TTC549 (cell line): Measurements from ENCODE around the gene DNAH9.

Experiments
- FAIRE-seq: peaks from 2 replicates; lab custom pipeline; 2012; peaks lifted over from hg19 to GRCh38; lab: Jason Lieb, UNC

The DNAH9 gene

DNA sequence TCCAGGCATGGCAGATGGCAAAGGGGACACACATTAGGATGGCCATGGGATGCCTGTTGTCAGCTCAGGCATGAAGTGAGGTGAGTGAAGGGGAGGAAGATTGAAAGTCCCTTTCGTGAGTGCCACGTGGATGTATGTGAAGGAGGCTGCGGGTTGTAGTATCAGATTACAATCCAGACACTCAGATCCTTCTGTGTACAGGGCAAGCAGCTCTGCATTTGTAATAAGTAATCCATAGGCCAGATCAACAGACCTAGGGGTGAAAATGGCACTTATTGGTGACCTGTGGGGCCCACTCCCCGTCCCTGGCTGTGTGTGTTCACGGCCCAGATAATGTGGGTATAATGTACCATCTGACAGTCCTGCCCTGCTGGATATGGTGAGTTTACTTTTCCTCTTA lies 159.5 kb downstream of the DNAH9 start:
- no peak for FAIRE-seq

GRCh38 chr17:11768106-11768505 lies 169.8 kb downstream of the DNAH9 start:
- no peak for FAIRE-seq

- no peak for FAIRE-seq
These were observed 170.7 kb downstream of the DNAH9 start for GRCh38 chr17:11768981-11769380.

GRCh38 chr17:11772031-11772430 lies 173.8 kb downstream of the DNAH9 start:
- FAIRE-seq: peak; percentile 45

GRCh38 chr17:11779892-11780291 lies 181.6 kb downstream of the DNAH9 start:
- no peak for FAIRE-seq

DNA sequence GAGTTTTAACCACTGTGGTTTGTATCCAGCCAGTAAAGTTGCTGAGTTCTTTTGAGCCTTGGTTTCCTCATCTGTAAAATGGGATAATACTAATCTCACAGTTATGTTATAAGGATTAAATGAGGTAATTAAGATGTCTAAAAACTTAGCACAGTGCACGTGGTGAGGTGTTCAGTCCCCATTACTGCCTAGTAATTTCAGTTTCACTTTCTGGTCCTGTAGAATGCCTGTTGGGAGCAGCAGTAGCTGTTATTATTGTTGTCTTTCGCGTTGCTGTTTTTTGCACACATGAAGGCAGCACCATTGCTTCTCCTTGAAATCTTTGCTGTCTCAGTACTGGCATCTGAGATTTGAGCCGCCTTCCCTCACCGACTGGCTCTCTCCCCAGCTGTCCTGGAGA lies 182.4 kb downstream of the DNAH9 start:
- no peak for FAIRE-seq

DNA sequence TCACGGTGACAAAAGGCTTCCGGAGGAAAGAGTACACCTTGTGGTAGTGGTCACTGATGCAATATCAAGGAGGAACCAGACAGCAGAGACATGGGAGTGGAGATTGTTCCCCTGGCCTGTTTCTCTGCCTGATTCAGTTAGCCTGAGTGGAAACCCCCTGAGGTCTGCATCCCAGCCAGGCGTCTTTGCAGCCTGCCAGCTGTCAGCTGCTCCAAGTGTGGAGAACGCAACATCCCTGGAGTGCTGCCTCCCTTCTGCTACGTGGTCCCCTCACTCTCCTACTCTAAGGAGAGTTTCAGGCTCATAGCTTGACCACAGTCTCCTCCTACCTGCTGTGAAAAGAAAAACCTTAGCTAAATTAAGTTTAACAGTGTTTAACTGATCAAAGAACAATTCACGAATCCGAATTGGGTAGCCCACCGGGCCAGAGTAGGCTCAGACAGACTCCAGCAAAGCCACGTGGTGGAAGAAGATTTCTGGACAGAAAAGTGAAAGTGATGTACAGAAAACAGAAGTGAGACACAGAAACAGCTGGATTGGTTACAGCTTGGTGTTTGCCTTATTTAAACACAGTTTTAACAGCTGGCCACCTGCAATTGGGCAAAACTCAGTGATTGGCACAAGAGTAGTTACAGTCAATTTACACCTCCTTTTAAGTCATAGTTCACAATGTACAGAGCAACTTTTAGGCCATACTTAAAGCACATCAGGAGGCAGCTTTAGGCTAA lies 188.6 kb downstream of the DNAH9 start:
- no peak for FAIRE-seq

DNA sequence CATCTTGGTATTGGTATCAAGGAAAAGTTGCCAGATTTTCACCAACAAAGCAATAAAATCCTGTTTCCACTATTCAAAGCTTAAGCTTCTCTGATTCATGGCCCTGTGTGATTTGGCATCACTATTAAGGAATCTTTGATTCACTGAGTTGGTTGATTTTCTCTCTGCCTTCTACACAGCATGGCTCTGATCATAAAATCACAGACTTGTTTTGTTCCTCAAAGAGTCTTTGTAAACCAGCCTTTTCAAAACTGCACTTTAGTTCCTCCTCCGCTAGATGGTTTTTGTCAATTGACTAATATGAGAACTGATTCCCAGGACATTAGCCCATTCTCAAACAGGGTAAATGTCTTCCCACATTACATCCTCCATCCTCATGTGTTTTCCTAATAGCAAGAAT lies 197.6 kb downstream of the DNAH9 start:
- FAIRE-seq: no peak

GRCh38 chr17:11797803-11798202 lies 199.5 kb downstream of the DNAH9 start:
- FAIRE-seq: no peak

DNA sequence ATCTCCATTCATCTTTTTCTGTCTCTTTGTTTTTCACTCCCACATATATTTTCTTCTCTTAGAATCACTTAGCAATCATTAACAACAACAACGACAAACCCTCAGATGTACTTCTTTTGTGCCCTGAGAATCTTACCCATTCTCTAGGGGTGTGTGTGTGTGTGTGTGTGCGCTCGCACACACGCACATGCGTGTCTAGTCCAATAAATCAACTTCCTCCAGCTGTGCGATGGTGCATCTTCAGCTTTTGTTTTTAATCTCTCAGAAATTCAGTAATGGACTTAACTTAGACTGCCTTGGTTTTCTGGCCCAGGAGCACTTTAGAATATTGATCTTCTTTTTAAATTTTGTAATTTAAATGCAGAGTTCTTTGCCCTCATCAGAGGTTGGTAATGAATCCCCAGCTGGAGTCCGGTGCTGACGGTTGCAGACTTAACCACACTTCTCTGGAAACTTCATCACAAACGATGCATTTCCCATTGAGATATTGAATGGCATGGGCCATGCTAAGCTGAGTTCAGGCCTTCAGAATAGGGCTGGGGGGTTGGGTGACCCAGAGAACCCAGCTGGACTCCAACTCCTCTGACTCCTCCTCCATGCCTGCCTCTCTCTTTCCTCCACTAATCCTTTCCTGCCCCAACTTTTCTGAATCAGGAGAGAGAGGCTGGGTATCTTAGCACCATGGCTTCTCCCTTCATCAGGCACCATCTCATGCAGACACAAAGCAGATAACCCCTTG lies 205.1 kb downstream of the DNAH9 start:
- FAIRE-seq: no peak

- FAIRE-seq: no peak
These were observed 206.9 kb downstream of the DNAH9 start for GRCh38 chr17:11805138-11805537.

DNA sequence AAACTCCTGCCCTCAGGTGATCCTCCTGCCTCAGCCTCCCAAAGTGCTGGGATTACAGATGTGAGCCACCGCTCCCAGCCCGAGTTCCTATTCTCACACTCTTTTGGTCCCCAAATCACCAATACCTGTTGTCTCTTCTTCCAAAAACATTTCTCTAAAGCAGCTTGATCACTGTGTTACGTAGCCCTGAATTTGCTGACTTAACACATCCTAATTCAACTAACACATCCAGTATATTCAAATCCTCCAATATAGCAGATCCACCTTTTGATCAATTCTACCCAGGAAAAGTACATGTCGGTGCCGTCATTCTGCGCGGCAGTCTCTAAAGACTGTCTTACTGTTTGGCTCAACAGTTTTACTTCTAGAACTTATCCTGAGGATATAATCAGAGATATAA lies 207.7 kb downstream of the DNAH9 start:
- no peak for FAIRE-seq

DNA sequence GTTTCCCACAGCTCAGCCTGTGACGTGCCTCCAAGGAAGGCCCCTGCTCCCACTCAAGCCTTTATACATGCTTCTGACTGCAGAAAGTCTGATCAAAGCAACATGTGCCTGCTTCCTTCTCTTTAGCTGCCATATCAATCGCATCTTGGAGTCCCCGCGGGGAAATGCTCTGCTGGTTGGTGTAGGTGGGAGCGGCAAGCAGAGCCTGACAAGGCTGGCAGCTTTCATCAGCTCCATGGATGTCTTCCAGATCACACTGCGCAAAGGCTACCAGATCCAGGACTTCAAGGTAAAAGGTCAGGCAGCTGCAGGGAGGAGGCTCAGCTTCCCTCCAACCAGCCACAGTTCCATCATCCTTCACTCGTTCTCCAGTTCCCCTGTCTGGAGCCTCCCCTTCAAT lies 209.3 kb downstream of the DNAH9 start:
- no peak for FAIRE-seq

DNA sequence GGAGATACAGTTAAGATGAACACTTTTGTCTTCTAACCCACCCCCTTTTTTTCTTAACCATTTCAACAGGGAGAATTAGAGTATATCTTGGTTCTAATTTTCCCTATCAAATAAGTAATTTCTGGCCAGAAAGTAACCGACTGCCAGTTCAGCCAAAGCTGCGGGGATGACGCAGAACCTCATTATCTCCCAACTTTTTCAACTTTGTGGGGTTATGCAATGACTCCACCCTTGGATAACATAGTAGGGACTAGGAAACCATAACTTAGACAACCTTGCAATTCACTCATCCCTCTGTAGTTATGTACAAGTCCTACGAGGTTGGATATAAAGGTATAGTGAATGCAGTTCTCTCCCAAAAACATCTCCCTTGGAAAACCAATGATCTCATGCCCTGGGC lies 215.0 kb downstream of the DNAH9 start:
- FAIRE-seq: no peak

DNA sequence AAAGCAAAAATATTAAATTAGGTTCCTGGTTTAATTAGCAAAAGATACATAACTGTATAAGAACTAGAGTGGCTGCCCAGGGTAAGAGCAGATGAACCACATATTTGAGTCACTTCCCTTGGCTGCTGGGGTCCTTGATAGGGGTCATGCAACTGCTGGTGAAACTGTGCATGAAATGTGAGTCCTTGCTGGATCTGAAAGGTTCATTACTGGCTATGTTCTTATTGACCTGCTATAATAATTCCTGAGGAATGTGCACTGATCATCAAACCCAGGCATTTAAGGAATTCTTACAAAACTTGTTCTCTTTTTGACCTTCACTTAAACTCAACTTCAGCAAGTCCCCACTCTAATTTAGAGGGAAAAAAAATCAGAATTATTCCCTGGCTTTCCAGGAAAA lies 215.6 kb downstream of the DNAH9 start:
- no peak for FAIRE-seq

DNA sequence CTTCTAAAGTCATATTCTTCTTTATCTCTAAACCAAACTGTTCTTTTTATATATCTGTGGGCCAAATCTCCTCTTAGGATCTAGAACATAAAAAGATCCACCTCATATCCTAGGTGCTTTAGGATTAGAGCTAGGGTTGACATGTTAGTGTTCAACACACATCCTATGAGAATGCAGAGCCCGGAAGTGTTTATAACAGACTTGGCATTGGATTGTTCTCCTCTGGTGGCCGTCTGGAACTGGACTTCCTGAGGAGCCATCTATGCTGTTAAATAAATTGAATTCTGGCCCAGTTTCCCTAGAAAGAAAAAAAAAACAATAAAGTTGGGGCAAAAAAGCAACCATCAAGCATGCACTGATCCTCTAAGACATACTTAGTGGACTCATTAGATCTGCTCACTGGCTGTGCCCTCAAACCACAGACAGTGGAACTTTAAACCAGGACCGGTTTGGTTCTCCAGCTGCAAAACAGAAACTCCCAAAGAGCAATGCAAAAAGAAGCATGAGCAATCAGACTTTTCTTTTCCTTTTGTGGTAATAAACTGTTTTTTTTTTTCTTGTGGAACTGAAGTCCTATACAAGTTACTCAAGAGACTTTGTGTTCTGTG lies 216.5 kb downstream of the DNAH9 start:
- FAIRE-seq: no peak

- FAIRE-seq: no peak
These were observed 218.1 kb downstream of the DNAH9 start for GRCh38 chr17:11816409-11816808.

DNA sequence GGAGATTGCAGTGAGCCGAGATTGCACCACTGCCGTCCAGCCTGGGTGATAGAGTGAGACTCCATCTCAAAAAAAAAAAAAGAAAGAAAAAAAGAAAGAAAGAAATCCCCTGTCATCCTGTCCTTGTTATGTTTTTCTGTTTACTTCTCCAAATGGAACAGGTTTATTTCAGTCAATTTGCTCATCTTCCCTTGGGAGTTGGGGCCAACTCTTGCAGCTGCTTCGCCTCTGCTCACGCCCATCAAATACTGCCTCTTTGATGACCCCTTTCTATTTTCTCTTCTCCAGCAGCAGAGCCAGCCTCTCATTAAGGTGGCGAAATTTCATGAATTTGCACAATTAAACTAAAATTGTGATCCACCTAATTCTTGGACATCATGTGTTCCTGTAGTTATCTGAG lies 225.6 kb downstream of the DNAH9 start:
- no peak for FAIRE-seq

DNA sequence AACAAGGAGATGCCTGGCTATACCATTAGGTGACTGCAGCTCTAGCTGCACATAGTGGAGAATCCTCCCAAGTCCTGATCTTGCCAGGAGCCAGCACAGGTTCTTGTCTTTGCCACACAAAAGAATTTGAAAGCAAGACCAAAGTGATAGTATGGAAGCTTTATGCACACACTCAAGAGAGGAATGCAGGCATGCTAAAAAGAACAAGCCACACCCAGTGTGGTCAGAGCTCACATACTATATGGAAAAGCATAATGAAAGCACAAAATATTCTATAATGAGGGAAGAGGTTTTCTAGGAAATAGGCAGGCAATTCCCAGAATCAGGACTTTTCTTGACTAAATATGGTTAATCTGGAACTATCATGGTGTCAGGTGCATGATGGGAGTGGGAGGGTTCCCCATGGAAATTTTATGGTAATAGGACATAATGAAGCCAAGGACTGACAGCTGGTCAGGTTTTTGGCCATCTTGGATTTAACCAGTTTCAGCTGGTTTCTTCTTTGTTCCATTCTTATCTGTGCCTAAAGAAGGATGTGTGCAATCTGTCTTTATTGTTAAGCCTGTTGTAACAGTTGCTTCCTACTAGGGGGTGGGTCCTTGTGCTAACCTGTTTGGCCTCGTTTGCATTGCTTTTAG lies 227.4 kb downstream of the DNAH9 start:
- no peak for FAIRE-seq

DNA sequence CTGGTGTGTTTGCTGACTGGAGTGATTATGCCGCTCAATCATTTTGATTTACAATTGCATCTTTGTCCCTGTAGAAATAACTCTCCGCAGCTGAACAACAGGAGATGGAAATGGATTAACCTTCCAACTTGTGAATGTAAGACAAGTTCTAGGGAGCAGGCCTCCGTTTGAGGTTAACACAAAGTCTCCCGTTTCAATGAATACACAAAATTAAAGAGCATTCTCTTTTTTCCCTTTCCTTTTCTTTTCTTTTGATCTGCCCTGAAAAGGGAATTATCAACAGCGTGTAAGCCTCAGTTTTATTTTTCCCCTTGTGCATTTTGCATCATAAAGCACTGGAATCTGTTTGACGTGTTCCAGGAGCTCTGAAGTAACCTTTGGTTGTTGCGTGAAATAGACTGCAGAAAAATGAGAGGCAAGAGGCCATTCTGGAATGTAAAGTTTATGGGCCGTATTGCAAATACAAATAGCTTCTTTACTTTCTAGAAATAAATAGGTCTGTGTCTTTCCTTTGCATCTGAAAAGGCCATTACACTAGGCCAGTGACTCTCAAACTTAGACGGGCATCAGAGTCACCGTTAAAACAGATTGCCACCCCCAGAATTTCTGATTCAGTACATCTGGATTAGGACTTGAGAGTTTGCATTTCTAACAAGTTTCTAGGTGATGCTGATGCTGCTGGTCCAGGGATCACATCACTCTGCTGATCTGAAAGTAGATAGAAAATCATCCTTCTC lies 234.3 kb downstream of the DNAH9 start:
- FAIRE-seq: no peak

- FAIRE-seq: no peak
These were observed 238.2 kb downstream of the DNAH9 start for GRCh38 chr17:11836508-11836907.

- no peak for FAIRE-seq
These were observed 241.8 kb downstream of the DNAH9 start for GRCh38 chr17:11840052-11840451.
